Liver (tissue), 3 donors: ENCODE measurements around the gene EN1.

Experiments used
- HNF4G ChIP-seq: IDR thresholded peaks from 2 replicates; pipeline ENCODE4 v1.6.1; 2016; ENCODE audit warnings: antibody characterized with exemption
- JUND ChIP-seq, 2 donors: IDR thresholded peaks; 2 replicates each; pipeline ENCODE4 v1.6.1; 2016; ENCODE audit warnings: antibody characterized with exemption in 2 of 2
- NR2F2 ChIP-seq: IDR thresholded peaks from 2 replicates; pipeline ENCODE4 v1.6.1; 2016; ENCODE audit warnings: antibody characterized with exemption
- RAD21 ChIP-seq, 2 donors: IDR thresholded peaks; 2 replicates each; pipeline ENCODE4 v1.6.1; 2016; ENCODE audit warnings: antibody characterized with exemption in 2 of 2, mild to moderate bottlenecking in 2 of 2
- SP1 ChIP-seq: IDR thresholded peaks from 2 replicates; pipeline ENCODE4 v1.6.1; 2018; ENCODE audit warnings: antibody characterized with exemption, mild to moderate bottlenecking
- TAF1 ChIP-seq: conservative IDR thresholded peaks from 2 replicates; pipeline ENCODE4 v1.6.1; 2016; ENCODE audit warnings: antibody characterized with exemption, mild to moderate bottlenecking
- ZBTB33 ChIP-seq: IDR thresholded peaks from 2 replicates; pipeline ENCODE4 v1.6.1; 2016; ENCODE audit warnings: antibody characterized with exemption
- TF ChIP-seq, protein P1 (sequence below): fragments of 150-350 bp; IDR thresholded peaks from 2 replicates; pipeline ENCODE4 v1.5.1; 2017; ENCODE audit warnings: improper control_type of control experiment, low read depth, low read length; ENCODE audit not compliant: missing input control
- TF ChIP-seq, protein P2 (sequence below): IDR thresholded peaks from 2 replicates; pipeline ENCODE4 v1.6.1; 2016; ENCODE audit warnings: antibody characterized with exemption
- TF ChIP-seq, protein P3 (sequence below): IDR thresholded peaks from 2 replicates; pipeline ENCODE4 v1.6.1; 2016; ENCODE audit warnings: antibody characterized with exemption, mild to moderate bottlenecking
- donor health status: healthy.
- donor health status: healthy.

DNA sequence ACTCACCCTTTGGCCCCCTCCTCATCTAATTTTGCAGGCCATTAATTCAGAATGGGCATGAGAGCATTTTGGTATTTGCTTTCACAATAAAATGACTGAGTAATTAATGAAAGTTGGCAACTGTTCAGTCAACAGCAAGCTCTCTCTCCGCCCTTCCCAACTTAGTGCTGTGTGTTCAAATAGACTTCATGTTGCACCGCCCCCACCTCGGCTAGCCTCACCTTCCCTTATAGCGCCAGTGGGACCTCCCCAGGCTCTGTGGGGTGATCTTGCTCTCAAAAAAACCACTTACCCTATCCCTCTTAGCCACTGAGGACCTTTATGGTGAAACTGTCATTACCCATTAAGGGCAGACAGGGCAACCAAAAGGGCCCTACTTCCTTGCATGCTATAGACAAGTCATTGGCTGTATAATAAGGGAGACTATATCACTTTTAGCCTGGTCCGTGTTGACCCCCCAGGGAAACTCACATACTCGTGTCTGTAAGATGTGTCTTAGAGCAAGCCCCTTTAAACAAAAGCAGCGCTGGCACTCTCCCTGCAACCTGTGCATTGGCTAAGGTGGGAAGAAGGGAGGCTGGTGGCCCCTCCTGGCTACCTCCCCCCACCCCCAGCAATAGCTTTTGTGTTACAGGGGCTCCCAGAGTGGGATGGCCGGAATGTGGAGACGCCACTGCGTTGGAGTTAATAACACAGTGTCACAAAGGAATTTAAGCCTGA lies 15.2 kb downstream of the EN1 start:
- TF ChIP-seq, protein P1, sequence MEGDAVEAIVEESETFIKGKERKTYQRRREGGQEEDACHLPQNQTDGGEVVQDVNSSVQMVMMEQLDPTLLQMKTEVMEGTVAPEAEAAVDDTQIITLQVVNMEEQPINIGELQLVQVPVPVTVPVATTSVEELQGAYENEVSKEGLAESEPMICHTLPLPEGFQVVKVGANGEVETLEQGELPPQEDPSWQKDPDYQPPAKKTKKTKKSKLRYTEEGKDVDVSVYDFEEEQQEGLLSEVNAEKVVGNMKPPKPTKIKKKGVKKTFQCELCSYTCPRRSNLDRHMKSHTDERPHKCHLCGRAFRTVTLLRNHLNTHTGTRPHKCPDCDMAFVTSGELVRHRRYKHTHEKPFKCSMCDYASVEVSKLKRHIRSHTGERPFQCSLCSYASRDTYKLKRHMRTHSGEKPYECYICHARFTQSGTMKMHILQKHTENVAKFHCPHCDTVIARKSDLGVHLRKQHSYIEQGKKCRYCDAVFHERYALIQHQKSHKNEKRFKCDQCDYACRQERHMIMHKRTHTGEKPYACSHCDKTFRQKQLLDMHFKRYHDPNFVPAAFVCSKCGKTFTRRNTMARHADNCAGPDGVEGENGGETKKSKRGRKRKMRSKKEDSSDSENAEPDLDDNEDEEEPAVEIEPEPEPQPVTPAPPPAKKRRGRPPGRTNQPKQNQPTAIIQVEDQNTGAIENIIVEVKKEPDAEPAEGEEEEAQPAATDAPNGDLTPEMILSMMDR: no peak
- TF ChIP-seq JUND (IDR thresholded peaks at IDR 0.05): no peak
- TF ChIP-seq TAF1: no peak
- TF ChIP-seq, protein P2, sequence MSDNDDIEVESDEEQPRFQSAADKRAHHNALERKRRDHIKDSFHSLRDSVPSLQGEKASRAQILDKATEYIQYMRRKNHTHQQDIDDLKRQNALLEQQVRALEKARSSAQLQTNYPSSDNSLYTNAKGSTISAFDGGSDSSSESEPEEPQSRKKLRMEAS: no peak
- TF ChIP-seq ZBTB33: no peak
- no peak for TF ChIP-seq HNF4G
- no peak for TF ChIP-seq SP1
- TF ChIP-seq, protein P3, sequence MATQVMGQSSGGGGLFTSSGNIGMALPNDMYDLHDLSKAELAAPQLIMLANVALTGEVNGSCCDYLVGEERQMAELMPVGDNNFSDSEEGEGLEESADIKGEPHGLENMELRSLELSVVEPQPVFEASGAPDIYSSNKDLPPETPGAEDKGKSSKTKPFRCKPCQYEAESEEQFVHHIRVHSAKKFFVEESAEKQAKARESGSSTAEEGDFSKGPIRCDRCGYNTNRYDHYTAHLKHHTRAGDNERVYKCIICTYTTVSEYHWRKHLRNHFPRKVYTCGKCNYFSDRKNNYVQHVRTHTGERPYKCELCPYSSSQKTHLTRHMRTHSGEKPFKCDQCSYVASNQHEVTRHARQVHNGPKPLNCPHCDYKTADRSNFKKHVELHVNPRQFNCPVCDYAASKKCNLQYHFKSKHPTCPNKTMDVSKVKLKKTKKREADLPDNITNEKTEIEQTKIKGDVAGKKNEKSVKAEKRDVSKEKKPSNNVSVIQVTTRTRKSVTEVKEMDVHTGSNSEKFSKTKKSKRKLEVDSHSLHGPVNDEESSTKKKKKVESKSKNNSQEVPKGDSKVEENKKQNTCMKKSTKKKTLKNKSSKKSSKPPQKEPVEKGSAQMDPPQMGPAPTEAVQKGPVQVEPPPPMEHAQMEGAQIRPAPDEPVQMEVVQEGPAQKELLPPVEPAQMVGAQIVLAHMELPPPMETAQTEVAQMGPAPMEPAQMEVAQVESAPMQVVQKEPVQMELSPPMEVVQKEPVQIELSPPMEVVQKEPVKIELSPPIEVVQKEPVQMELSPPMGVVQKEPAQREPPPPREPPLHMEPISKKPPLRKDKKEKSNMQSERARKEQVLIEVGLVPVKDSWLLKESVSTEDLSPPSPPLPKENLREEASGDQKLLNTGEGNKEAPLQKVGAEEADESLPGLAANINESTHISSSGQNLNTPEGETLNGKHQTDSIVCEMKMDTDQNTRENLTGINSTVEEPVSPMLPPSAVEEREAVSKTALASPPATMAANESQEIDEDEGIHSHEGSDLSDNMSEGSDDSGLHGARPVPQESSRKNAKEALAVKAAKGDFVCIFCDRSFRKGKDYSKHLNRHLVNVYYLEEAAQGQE: no peak
- no peak for TF ChIP-seq RAD21 (IDR thresholded peaks at IDR 0.05)
- TF ChIP-seq NR2F2: no peak
